Panc1 (cell line): ENCODE results near the gene NUF2. TPM values are rescaled to one million over a fixed set of nuclear protein-coding genes. Genes with fewer than 3 reads are reported as not detected.

Source experiments
- ATAC-seq: fragments of 200-7000 bp; cut with Tn5 transposase; 2 replicates; pipeline ENCODE4 v1.9.1; 2020; ENCODE audit warnings: mild to moderate bottlenecking, moderate library complexity
- BruUV-seq: library from RNA; stranded (reverse); fragments of 400-500 nt; replicated peaks from 2 replicates; lab custom pipeline; 2021; lab: Mats Ljungman, UMichigan
- CTCF ChIA-PET: fragments of 300-600 bp; sonication (Branson Sonifier 250); formaldehyde crosslinking; loops from one replicate; lab custom pipeline; 2022; ENCODE audit warnings: antibody characterized with exemption; lab: Charles Lee
- POLR2A ChIA-PET: fragments of 300-600 bp; sonication (Branson Sonifier 250); formaldehyde crosslinking; loops from one replicate; lab custom pipeline; 2022; ENCODE audit warnings: antibody characterized with exemption; lab: Charles Lee
- DNase-seq: peaks from one replicate; pipeline ENCODE4 v3.0.0-alpha.2; 2010; ENCODE audit warnings: low read depth, low spot score
- H3K27ac ChIP-seq: 2 replicates; pipeline ENCODE4 v1.5.1; 2011; ENCODE audit warnings: mild to moderate bottlenecking, low read length, inconsistent platforms
- H3K27me3 ChIP-seq: fragments of 200-500 bp; sonication (Bioruptor generic); 2 replicates; pipeline ENCODE4 v1.6.0; 2014; ENCODE audit warnings: low read length, inconsistent platforms; ENCODE audit not compliant: control insufficient read depth, insufficient read depth
- H3K36me3 ChIP-seq: fragments of 200-500 bp; sonication (Bioruptor generic); 2 replicates; pipeline ENCODE4 v1.5.1; 2014; ENCODE audit warnings: inconsistent platforms, mild to moderate bottlenecking, low read length, moderate library complexity; ENCODE audit not compliant: control insufficient read depth, insufficient read depth
- H3K4me1 ChIP-seq: 2 replicates; pipeline ENCODE4 v1.5.1; 2011; ENCODE audit warnings: inconsistent platforms, mild to moderate bottlenecking, low read length, moderate library complexity; ENCODE audit not compliant: control insufficient read depth, insufficient read depth
- H3K4me3 ChIP-seq, 2 experiments: 2 replicates each; pipeline ENCODE4 v1.5.1; 2011 to 2012; ENCODE audit warnings: low read depth in 2 of 2, low read length in 2 of 2, mild to moderate bottlenecking in 2 of 2, inconsistent platforms in 1 of 2, moderate library complexity in 1 of 2
- H3K9me3 ChIP-seq: fragments of 200-500 bp; sonication (Bioruptor generic); 2 replicates; pipeline ENCODE4 v1.5.1; 2014; ENCODE audit warnings: low read depth, mild to moderate bottlenecking, inconsistent platforms, low read length, moderate library complexity; ENCODE audit not compliant: control insufficient read depth, insufficient read depth
- CTCF ChIP-seq: fragments of 450-650 bp; IDR thresholded peaks from 2 replicates; pipeline ENCODE4 v1.5.1; 2017; ENCODE audit warnings: mild to moderate bottlenecking
- POLR2AphosphoS5 ChIP-seq: IDR thresholded peaks from 2 replicates; pipeline ENCODE4 v1.6.1; 2012; ENCODE audit warnings: mild to moderate bottlenecking, low read depth, low read length, moderate library complexity
- REST ChIP-seq, 2 experiments: IDR thresholded peaks; 2 replicates each; pipeline ENCODE4 v1.6.1; 2011 to 2012; ENCODE audit warnings: low read depth in 2 of 2, control low read depth in 1 of 2, low read length in 1 of 2, mild to moderate bottlenecking in 1 of 2, moderate library complexity in 1 of 2; ENCODE audit not compliant: insufficient read depth in 1 of 2
- SIN3A ChIP-seq: IDR thresholded peaks from 2 replicates; pipeline ENCODE4 v1.6.1; 2012; ENCODE audit warnings: low read depth, mild to moderate bottlenecking, low read length, moderate library complexity, borderline replicate concordance; ENCODE audit not compliant: insufficient read depth
- TCF7L2 ChIP-seq: IDR thresholded peaks from 2 replicates; pipeline ENCODE4 v1.6.1; 2011; ENCODE audit warnings: mild to moderate bottlenecking, low read depth, low read length, inconsistent platforms
- in situ Hi-C: cut with HindIII; loops from 2 replicates; pipeline ENCODE4 v1.10.0; 2016; ENCODE audit warnings: low sequenced_read_pairs, low pct_unique_long_range_greater_than_20kb
- intact Hi-C: fragments of 100-400 bp; cut with micrococcal nuclease; formaldehyde crosslinking; loops from one replicate; pipeline ENCODE4 v1.10.0; 2022; ENCODE audit not compliant: unreplicated experiment
- total RNA-seq: library from RNA; stranded (reverse); gene quantifications from one replicate; pipeline ENCODE4 v1.2.1, GENCODE V29; 2021; ENCODE audit not compliant: unreplicated experiment

The NUF2 gene
- total RNA-seq, 1 experiment from 2014 or later: 26.1 TPM

GRCh38 chr1:163379801-163380200 is 58.0 kb downstream of the NUF2 start:
- in situ Hi-C loops (no loop called here), intact Hi-C loops (no loop called here)
- H3K4me1 ChIP-seq: no peaks in the 10 kb centered on the region
- BruUV-seq: no TSS peak
- DNase-seq (no peak), ATAC-seq (no peak)
- no peak overlapping the region for H3K27ac ChIP-seq
- no peaks in the 10 kb centered on the region for H3K9me3 ChIP-seq
- TF ChIP-seq SIN3A (no peak), REST (IDR thresholded peaks at IDR 0.05; ENCODE audit: insufficient read depth in 1 of 2, low read depth in 2 of 2, low read length in 1 of 2) (no peak), CTCF (no peak), TCF7L2 (no peak), POLR2AphosphoS5 (no peak)
- H3K4me3 ChIP-seq: no peak overlapping the region
- POLR2A ChIA-PET: no interaction called here
- no peaks in the 10 kb centered on the region; the same call in 1 of the 2 replicates for H3K27me3 ChIP-seq
- H3K36me3 ChIP-seq: no peaks in the 10 kb centered on the region
- CTCF ChIA-PET: no interaction called here

- intact Hi-C loops (no loop called here), in situ Hi-C loops (no loop called here)
- Histone ChIP-seq H3K27ac (no peak overlapping the region), H3K4me3 (no peak overlapping the region), H3K4me1 (no peaks in the 10 kb centered on the region), H3K27me3 (no peaks in the 10 kb centered on the region; the same call in 1 of the 2 replicates), H3K36me3 (no peaks in the 10 kb centered on the region), H3K9me3 (no peaks in the 10 kb centered on the region)
- DNase-seq: no peak
- ChIA-PET POLR2A (interaction anchor here (0.6 to 0.7 kb wide), 2 partner anchors 31 to 126 kb away, joined by 3 read pairs; no protein-coding TSS in a partner anchor), CTCF (no interaction called here)
- ATAC-seq: no peak
- no peak for TF ChIP-seq REST (IDR thresholded peaks at IDR 0.05; ENCODE audit: insufficient read depth in 1 of 2, low read depth in 2 of 2, low read length in 1 of 2)
- BruUV-seq: no TSS peak
These were observed 59.9 kb downstream of the NUF2 start for GRCh38 chr1:163381487-163382184.
